Endothelial cell of umbilical vein (primary cell): ENCODE measurements around the gene FBXL17. TPM values are rescaled to one million over a fixed set of nuclear protein-coding genes. Genes with fewer than 3 reads are reported as not detected.

Experiments used
- BruUV-seq: library from RNA; stranded (reverse); fragments of 400-500 nt; replicated peaks from 2 replicates; lab custom pipeline; 2021; lab: Mats Ljungman, UMichigan
- CTCF ChIA-PET: fragments of 300-600, 350-600 bp; sonication (Branson Sonifier 250); formaldehyde crosslinking; loops from one replicate; lab custom pipeline; 2021; ENCODE audit warnings: antibody characterized with exemption, inconsistent platforms; lab: Charles Lee
- POLR2A ChIA-PET: fragments of 300-600, 350-600 bp; sonication (Branson Sonifier 250); formaldehyde crosslinking; loops from one replicate; lab custom pipeline; 2021; ENCODE audit warnings: antibody characterized with exemption, inconsistent platforms; lab: Charles Lee
- DNase-seq: peaks from one replicate; pipeline ENCODE4 v3.0.0-alpha.2; 2011; ENCODE audit warnings: low read depth, low spot score
- FAIRE-seq: peaks from 2 replicates; lab custom pipeline; 2011; peaks lifted over from hg19 to GRCh38; lab: Jason Lieb, UNC
- H2AFZ ChIP-seq: 2 replicates; pipeline ENCODE4 v1.6.0; 2012; ENCODE audit warnings: low read depth, low read length, control low read depth, inconsistent platforms
- H3K27ac ChIP-seq: 2 replicates; pipeline ENCODE4 v1.5.1; 2011; ENCODE audit warnings: low read depth, mild to moderate bottlenecking, control low read depth, low read length, moderate library complexity; ENCODE audit not compliant: insufficient read depth
- H3K27me3 ChIP-seq, 2 experiments: 2 replicates each; pipeline versions ENCODE4 v1.6.0 to v1.6.1; 2011; ENCODE audit warnings: low read length in 2 of 2, mixed read lengths in 1 of 2; ENCODE audit not compliant: control insufficient read depth in 2 of 2, insufficient read depth in 2 of 2
- H3K36me3 ChIP-seq, 2 experiments: 2 replicates in 1 of 2; 3 replicates in 1 of 2; pipeline ENCODE4 v1.5.1; 2011; ENCODE audit warnings: low read length in 2 of 2, mild to moderate bottlenecking in 1 of 2, moderate library complexity in 1 of 2; ENCODE audit not compliant: control insufficient read depth in 2 of 2, insufficient read depth in 2 of 2; ENCODE audit errors: extremely low read depth in 1 of 2
- H3K4me1 ChIP-seq: 3 replicates; pipeline ENCODE4 v1.5.1; 2011; ENCODE audit warnings: mild to moderate bottlenecking, low read length; ENCODE audit not compliant: control insufficient read depth, insufficient read depth; ENCODE audit errors: extremely low read depth
- H3K4me2 ChIP-seq: 2 replicates; pipeline ENCODE4 v1.6.1; 2011; ENCODE audit warnings: low read length, control low read depth, mixed read lengths; ENCODE audit not compliant: insufficient read depth
- H3K4me3 ChIP-seq, 3 experiments: fragments of 200-600 bp in 1 of 3; sonication (generic), shearing (Covaris generic) in 1 of 3; replicated peaks in 1 of 3; 2 replicates each; pipeline ENCODE4 v1.5.1; 2011 to 2016; ENCODE audit warnings: control low read depth in 3 of 3, low read length in 3 of 3, mild to moderate bottlenecking in 2 of 3, inconsistent platforms in 1 of 3, low read depth in 1 of 3, moderate library complexity in 1 of 3; ENCODE audit not compliant: insufficient read depth in 1 of 3
- H3K79me2 ChIP-seq: 2 replicates; pipeline ENCODE4 v1.6.0; 2012; ENCODE audit warnings: low read length, inconsistent platforms; ENCODE audit not compliant: control insufficient read depth, insufficient read depth
- H3K9ac ChIP-seq: replicated peaks from 2 replicates; pipeline ENCODE3; 2011; ENCODE audit warnings: low read length, control low read depth; ENCODE audit not compliant: insufficient read depth; ENCODE audit errors: extremely low read depth
- H3K9me1 ChIP-seq: replicated peaks from 3 replicates; pipeline ENCODE4 v1.6.0; 2011; ENCODE audit warnings: mild to moderate bottlenecking, low read length; ENCODE audit not compliant: control insufficient read depth, insufficient read depth; ENCODE audit errors: extremely low read depth
- H3K9me3 ChIP-seq: replicated peaks from 2 replicates; pipeline ENCODE4 v1.5.1; 2012; ENCODE audit warnings: low read length, inconsistent platforms; ENCODE audit not compliant: control insufficient read depth, insufficient read depth
- H4K20me1 ChIP-seq: replicated peaks from 2 replicates; pipeline ENCODE3; 2011; ENCODE audit warnings: mild to moderate bottlenecking, low read length; ENCODE audit not compliant: control insufficient read depth, insufficient read depth; ENCODE audit errors: extremely low read depth
- EZH2 ChIP-seq: IDR thresholded peaks from 2 replicates; pipeline ENCODE4 v1.6.1; 2012; ENCODE audit warnings: borderline replicate concordance, low read depth, mild to moderate bottlenecking, moderate library complexity, low read length, inconsistent platforms; ENCODE audit not compliant: severe bottlenecking
- FOS ChIP-seq: IDR thresholded peaks from 2 replicates; pipeline ENCODE4 v1.6.1; 2011; ENCODE audit warnings: mild to moderate bottlenecking, low read length, moderate library complexity, borderline replicate concordance; ENCODE audit not compliant: insufficient read depth
- GATA2 ChIP-seq: IDR thresholded peaks from 2 replicates; pipeline ENCODE4 v1.7.0; 2011; ENCODE audit warnings: low read depth, mild to moderate bottlenecking, moderate library complexity, mixed read lengths, low read length; ENCODE audit not compliant: insufficient read length, insufficient read depth
- JUN ChIP-seq: IDR thresholded peaks from 2 replicates; pipeline ENCODE4 v1.6.1; 2011; ENCODE audit warnings: borderline replicate concordance, low read depth; ENCODE audit not compliant: insufficient read length, insufficient read depth
- MYC ChIP-seq: IDR thresholded peaks from one replicate; pipeline ENCODE4 v1.6.1; 2011; ENCODE audit warnings: mild to moderate bottlenecking, low read depth, low read length
- POLR2A ChIP-seq: IDR thresholded peaks from 2 replicates; pipeline ENCODE4 v1.6.1; 2012; ENCODE audit warnings: low read depth, mild to moderate bottlenecking, control low read depth, low read length
- POLR2AphosphoS5 ChIP-seq: IDR thresholded peaks from 2 replicates; pipeline ENCODE4 v1.6.1; 2012; ENCODE audit warnings: low read depth, mild to moderate bottlenecking, control low read depth, low read length, moderate library complexity; ENCODE audit not compliant: insufficient read depth
- dilution Hi-C: fragments of 300-500 bp; cut with MboI; formaldehyde crosslinking; loops from one replicate; pipeline ENCODE4 v1.15.0; 2019; ENCODE audit warnings: low sequenced_read_pairs; ENCODE audit not compliant: extremely low pct_ligation_motif_present
- intact Hi-C: fragments of 100-400 bp; cut with micrococcal nuclease; formaldehyde crosslinking; loops from one replicate; pipeline ENCODE4 v1.10.0; 2022
- polyA plus RNA-seq, 4 experiments: library from polyadenylated mRNA; depleted of rRNA in 3 of 4; stranded (reverse) in 3 of 4; unstranded in 1 of 4; fragments of >200 nt; gene quantifications; 2 replicates each; pipeline versions ENCODE4 v1.2.1 to v1.2.3, GENCODE V29; 2011 to 2012; ENCODE audit warnings: missing spikeins in 1 of 4
- total RNA-seq: library from RNA; stranded (reverse); gene quantifications from 2 replicates; pipeline ENCODE4 v1.2.3, GENCODE V29; 2021
- TF ChIP-seq, protein P1 (sequence below), 2 donors: IDR thresholded peaks; 1 replicate in 1 of 2; 2 replicates in 1 of 2; pipeline ENCODE4 v1.5.1; 2011; ENCODE audit warnings: low read length in 2 of 2, mild to moderate bottlenecking in 2 of 2, moderate library complexity in 2 of 2, control low read depth in 1 of 2, inconsistent platforms in 1 of 2, low read depth in 1 of 2; ENCODE audit not compliant: insufficient read depth in 1 of 2; ENCODE audit errors: extremely low read depth in 1 of 2
- TF ChIP-seq, protein P2 (sequence below): IDR thresholded peaks from 2 replicates; pipeline ENCODE4 v1.6.1; 2011; ENCODE audit not compliant: insufficient read depth, insufficient read length

Gene FBXL17
- total and polyA plus RNA-seq, 2 donors (not counting 3 experiments of a cell fraction or from before 2014, with no cell fraction given) = 2.7 to 8.8 TPM

DNA sequence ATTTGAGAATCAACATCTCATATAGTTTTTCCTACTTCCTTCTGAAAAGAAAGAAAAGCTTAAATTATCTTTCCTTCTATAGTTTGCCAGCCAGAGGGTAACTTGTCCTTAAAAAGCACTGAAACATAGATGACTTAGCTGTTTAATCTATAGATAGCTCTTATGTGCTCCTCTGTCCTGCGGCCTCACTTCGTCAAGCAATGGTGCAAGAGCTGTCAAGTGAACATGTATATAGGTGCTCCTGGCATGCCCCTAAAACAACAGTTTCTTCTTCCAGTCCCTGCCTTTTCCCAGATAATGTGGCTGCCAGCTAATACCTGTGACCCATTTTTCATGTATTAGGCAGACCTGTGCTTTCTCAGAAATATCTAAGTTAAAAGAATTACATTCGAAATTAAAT lies 423.5 kb downstream of the FBXL17 start:
- intact Hi-C loops = loop anchor here (10.0 kb wide), 1 partner anchor 244 kb away; no protein-coding TSS in a partner anchor
- no peak for FAIRE-seq
- CTCF ChIA-PET = no interaction called here

DNA sequence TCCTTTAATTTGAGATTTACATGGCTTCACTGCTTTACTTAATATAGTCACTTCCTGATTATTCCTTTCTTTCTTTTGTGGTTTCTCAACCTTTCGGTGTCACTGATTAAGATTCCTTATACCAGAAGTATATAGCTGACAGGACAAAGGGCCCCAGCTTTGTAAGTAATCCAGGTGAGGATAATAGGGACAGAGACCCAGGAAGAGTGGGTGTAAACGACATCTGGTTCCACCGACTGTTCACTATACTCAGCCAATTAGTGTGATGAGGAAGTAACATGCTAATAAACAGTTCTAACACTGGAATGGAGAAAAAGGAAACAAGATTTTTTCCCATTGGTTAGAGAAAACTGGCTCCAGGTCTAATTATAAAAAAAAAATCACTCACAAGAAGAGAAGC lies 424.8 kb downstream of the FBXL17 start:
- Histone ChIP-seq H3K4me2 (no peak overlapping the region), H3K36me3 (no peaks in the 10 kb centered on the region), H3K4me1 (no peaks in the 10 kb centered on the region), H3K27me3 (no peaks in the 10 kb centered on the region), H4K20me1 (no peaks in the 10 kb centered on the region), H3K9ac (no peak overlapping the region), H3K9me3 (no peaks in the 10 kb centered on the region), H3K4me3 (no peak overlapping the region), H3K27ac (no peak overlapping the region), H2AFZ (no peak overlapping the region), H3K79me2 (no peaks in the 10 kb centered on the region), H3K9me1 (no peaks in the 10 kb centered on the region)
- no peak for DNase-seq
- dilution Hi-C loops (no loop called here), intact Hi-C loops (loop anchor here (10.0 kb wide), 1 partner anchor 242 kb away; no protein-coding TSS in a partner anchor)
- FAIRE-seq = no peak
- TF ChIP-seq EZH2 = no peak
- TF ChIP-seq, protein P1, sequence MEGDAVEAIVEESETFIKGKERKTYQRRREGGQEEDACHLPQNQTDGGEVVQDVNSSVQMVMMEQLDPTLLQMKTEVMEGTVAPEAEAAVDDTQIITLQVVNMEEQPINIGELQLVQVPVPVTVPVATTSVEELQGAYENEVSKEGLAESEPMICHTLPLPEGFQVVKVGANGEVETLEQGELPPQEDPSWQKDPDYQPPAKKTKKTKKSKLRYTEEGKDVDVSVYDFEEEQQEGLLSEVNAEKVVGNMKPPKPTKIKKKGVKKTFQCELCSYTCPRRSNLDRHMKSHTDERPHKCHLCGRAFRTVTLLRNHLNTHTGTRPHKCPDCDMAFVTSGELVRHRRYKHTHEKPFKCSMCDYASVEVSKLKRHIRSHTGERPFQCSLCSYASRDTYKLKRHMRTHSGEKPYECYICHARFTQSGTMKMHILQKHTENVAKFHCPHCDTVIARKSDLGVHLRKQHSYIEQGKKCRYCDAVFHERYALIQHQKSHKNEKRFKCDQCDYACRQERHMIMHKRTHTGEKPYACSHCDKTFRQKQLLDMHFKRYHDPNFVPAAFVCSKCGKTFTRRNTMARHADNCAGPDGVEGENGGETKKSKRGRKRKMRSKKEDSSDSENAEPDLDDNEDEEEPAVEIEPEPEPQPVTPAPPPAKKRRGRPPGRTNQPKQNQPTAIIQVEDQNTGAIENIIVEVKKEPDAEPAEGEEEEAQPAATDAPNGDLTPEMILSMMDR (IDR thresholded peaks at IDR 0.05; ENCODE audit: extremely low read depth in 1 of 2, insufficient read depth in 1 of 2, low read depth in 1 of 2, low read length in 2 of 2) = no peak
- TF ChIP-seq GATA2 = no peak
- no peak for TF ChIP-seq FOS
- no peak for TF ChIP-seq POLR2AphosphoS5
- TF ChIP-seq POLR2A = no peak
- ChIA-PET CTCF (no interaction called here), POLR2A (no interaction called here)
- no TSS peak for BruUV-seq

More for the DNA sequence above, 423.5 kb downstream of the FBXL17 start:
- no peaks in the 10 kb centered on the region for H3K79me2 ChIP-seq
- H3K9me3 ChIP-seq = no peaks in the 10 kb centered on the region
- no peak for DNase-seq
- H2AFZ ChIP-seq = no peak overlapping the region
- no peak overlapping the region for H3K27ac ChIP-seq
- TF ChIP-seq JUN = no peak
- TF ChIP-seq, protein P2, sequence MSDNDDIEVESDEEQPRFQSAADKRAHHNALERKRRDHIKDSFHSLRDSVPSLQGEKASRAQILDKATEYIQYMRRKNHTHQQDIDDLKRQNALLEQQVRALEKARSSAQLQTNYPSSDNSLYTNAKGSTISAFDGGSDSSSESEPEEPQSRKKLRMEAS = no peak
- TF ChIP-seq MYC = no peak
- no peak for TF ChIP-seq POLR2A
- POLR2A ChIA-PET = no interaction called here
- no peak overlapping the region for H3K4me2 ChIP-seq
- dilution Hi-C loops = no loop called here
- H3K4me3 ChIP-seq = no peak overlapping the region
- no TSS peak for BruUV-seq
- H3K36me3 ChIP-seq = no peaks in the 10 kb centered on the region
- no peak overlapping the region for H3K9ac ChIP-seq
- no peaks in the 10 kb centered on the region for H4K20me1 ChIP-seq
- no peaks in the 10 kb centered on the region for H3K4me1 ChIP-seq
- H3K27me3 ChIP-seq = no peaks in the 10 kb centered on the region
- no peaks in the 10 kb centered on the region for H3K9me1 ChIP-seq
